Right atrium auricular region (tissue), 2 donors: ENCODE results near the gene ABCC2. TPM values are rescaled to one million over a fixed set of nuclear protein-coding genes. Genes with fewer than 3 reads are reported as not detected.
A peak's percentile ranks its signal among the peaks of the same experiment; 100 is the strongest.
"Not testable (repeated sequence)": the region's sequence is repeated elsewhere in the genome, so short reads cannot be mapped to it uniquely, and the experiment has no call there.

Experiments
- DNase-seq: peaks from one replicate; pipeline ENCODE4 v3.0.0-alpha.2; 2019; ENCODE audit warnings: low spot score
- H3K27ac ChIP-seq, 2 donors: fragments of 200-600 bp; sonication (generic); 1 replicate in 1 of 2; 2 replicates in 1 of 2; pipeline ENCODE4 v1.5.1; 2016 to 2019
- H3K27me3 ChIP-seq, 2 donors: fragments of 200-600 bp; sonication (generic); one replicate each; pipeline versions ENCODE4 v1.5.1 to v1.6.0; 2017 to 2019
- H3K36me3 ChIP-seq: fragments of 200-600 bp; sonication (generic); one replicate; pipeline ENCODE4 v1.5.1; 2016
- H3K4me1 ChIP-seq, 2 donors: fragments of 200-600 bp; sonication (generic); one replicate each; pipeline versions ENCODE4 v1.5.1 to v1.6.0; 2017 to 2019
- H3K4me3 ChIP-seq, 2 donors: fragments of 200-600 bp; sonication (generic); 1 replicate in 1 of 2; 2 replicates in 1 of 2; pipeline ENCODE4 v1.5.1; 2017 to 2019; ENCODE audit warnings: mild to moderate bottlenecking in 1 of 2, moderate library complexity in 1 of 2
- H3K9me3 ChIP-seq, 2 donors: fragments of 200-600 bp; sonication (generic); one replicate each; pipeline ENCODE4 v1.5.1; 2019
- total RNA-seq, 2 donors: library from RNA; depleted of rRNA; stranded (reverse); fragments of >200 nt; gene quantifications; one replicate each; pipeline ENCODE4 v1.1.0, GENCODE V29; 2016
- TF ChIP-seq, protein P1 (sequence below), 2 donors: fragments of 200-600 bp; sonication (generic); IDR thresholded peaks; one replicate each; pipeline ENCODE4 v1.5.1; 2019; ENCODE audit warnings: antibody characterized with exemption in 2 of 2

ABCC2 gene
- total RNA-seq, 2 donors from 2014 or later, result 0.15 to 0.28 TPM

DNA sequence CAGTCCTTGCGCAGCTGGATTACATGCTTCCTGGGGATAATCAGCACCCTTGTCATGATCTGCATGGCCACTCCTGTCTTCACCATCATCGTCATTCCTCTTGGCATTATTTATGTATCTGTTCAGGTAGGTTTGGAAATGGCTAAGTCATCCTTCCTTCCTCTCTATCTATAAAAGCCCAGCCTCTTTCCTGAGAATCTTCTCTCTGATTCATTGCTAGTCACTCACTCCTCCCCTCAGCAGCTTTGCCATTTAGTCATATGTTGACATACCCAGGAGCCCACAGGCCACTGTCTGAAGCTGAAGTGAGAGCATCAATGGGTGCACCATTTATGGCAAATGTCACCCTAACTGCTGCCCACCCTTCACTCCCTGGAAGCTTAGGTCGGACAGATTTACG lies 52.0 kb downstream of the ABCC2 start:
- H3K4me1 ChIP-seq, result no peaks in the 10 kb centered on the region
- TF ChIP-seq, protein P1, sequence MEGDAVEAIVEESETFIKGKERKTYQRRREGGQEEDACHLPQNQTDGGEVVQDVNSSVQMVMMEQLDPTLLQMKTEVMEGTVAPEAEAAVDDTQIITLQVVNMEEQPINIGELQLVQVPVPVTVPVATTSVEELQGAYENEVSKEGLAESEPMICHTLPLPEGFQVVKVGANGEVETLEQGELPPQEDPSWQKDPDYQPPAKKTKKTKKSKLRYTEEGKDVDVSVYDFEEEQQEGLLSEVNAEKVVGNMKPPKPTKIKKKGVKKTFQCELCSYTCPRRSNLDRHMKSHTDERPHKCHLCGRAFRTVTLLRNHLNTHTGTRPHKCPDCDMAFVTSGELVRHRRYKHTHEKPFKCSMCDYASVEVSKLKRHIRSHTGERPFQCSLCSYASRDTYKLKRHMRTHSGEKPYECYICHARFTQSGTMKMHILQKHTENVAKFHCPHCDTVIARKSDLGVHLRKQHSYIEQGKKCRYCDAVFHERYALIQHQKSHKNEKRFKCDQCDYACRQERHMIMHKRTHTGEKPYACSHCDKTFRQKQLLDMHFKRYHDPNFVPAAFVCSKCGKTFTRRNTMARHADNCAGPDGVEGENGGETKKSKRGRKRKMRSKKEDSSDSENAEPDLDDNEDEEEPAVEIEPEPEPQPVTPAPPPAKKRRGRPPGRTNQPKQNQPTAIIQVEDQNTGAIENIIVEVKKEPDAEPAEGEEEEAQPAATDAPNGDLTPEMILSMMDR (IDR thresholded peaks at IDR 0.05), result no peak
- no peak for DNase-seq
- no peak overlapping the region for H3K27ac ChIP-seq
- H3K27me3 ChIP-seq, result no peaks in the 10 kb centered on the region
- H3K9me3 ChIP-seq, result no peaks in the 10 kb centered on the region
- no peak overlapping the region for H3K4me3 ChIP-seq
- H3K36me3 ChIP-seq, result no peaks in the 10 kb centered on the region

DNA sequence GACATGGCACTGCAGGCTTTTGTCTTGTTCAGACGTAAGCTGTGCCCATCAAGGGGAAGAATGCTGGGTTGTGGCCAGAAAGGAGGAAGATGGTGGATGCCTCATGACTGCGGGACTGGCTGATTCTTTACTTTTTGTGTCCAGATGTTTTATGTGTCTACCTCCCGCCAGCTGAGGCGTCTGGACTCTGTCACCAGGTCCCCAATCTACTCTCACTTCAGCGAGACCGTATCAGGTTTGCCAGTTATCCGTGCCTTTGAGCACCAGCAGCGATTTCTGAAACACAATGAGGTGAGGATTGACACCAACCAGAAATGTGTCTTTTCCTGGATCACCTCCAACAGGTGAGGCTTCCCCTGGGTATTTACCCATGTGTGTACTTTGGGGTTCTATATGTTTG lies 53.5 kb downstream of the ABCC2 start:
- Histone ChIP-seq H3K9me3 (no peaks in the 10 kb centered on the region), H3K4me1 (no peaks in the 10 kb centered on the region), H3K27me3 (no peaks in the 10 kb centered on the region), H3K36me3 (no peaks in the 10 kb centered on the region), H3K4me3 (no peak overlapping the region), H3K27ac (no peak overlapping the region)
- peak; percentile 49 for DNase-seq
- TF ChIP-seq, protein P1 (IDR thresholded peaks at IDR 0.05), result no peak

- H3K9me3 ChIP-seq, result no peaks in the 10 kb centered on the region
- TF ChIP-seq, protein P1 (IDR thresholded peaks at IDR 0.05), result no peak
- no peak overlapping the region for H3K27ac ChIP-seq
- no peaks in the 10 kb centered on the region for H3K4me1 ChIP-seq
- DNase-seq, result no peak
- H3K36me3 ChIP-seq, result no peaks in the 10 kb centered on the region
- no peaks in the 10 kb centered on the region for H3K27me3 ChIP-seq
- no peak overlapping the region for H3K4me3 ChIP-seq
Observed at GRCh38 chr10:99836711-99837110, 54.3 kb downstream of the ABCC2 start.

DNA sequence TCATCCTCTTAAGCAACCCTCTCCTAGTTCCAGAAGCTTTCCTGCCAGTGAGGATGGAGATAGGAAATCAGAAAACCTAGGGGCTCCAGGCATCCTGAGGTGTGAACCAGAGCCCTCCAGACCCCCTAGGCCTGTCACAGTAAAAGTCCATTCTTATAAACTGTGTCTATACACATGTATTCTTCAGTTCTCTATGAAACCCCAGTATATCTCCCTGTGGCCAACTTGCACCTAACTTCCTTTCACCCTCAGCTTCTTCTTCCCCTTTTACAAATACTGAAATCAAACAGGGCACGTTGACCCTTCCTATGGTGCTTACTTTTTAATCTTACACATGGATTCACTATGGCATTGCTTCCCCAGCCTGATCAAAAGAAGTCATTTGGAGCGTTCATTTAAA lies 58.4 kb downstream of the ABCC2 start:
- not testable (repeated sequence) for H3K27me3 ChIP-seq, H3K4me1 ChIP-seq, H3K9me3 ChIP-seq, H3K27ac ChIP-seq, DNase-seq, H3K4me3 ChIP-seq, H3K36me3 ChIP-seq

DNA sequence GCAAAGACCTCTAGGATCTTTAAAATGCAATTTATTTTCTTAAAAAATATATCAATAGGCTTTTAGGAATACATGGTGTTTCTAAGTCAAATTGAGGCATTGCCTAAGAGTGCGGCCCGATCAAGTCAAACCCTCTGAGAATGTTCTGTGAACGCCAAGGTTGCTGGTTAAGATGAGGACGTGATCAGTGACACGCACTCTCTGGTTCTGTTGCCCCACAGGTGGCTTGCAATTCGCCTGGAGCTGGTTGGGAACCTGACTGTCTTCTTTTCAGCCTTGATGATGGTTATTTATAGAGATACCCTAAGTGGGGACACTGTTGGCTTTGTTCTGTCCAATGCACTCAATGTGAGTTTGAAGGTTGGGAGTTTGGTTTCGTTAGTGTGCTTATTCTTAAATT lies 59.3 kb downstream of the ABCC2 start:
- Histone ChIP-seq H3K4me1 (peaks cover 0 to 3% of the 10 kb centered on the region in 2 donors), H3K27ac (no peak overlapping the region), H3K4me3 (no peak overlapping the region), H3K9me3 (no peaks in the 10 kb centered on the region), H3K27me3 (no peaks in the 10 kb centered on the region), H3K36me3 (no peaks in the 10 kb centered on the region)
- no peak for DNase-seq
- TF ChIP-seq, protein P1 (IDR thresholded peaks at IDR 0.05), result no peak

DNA sequence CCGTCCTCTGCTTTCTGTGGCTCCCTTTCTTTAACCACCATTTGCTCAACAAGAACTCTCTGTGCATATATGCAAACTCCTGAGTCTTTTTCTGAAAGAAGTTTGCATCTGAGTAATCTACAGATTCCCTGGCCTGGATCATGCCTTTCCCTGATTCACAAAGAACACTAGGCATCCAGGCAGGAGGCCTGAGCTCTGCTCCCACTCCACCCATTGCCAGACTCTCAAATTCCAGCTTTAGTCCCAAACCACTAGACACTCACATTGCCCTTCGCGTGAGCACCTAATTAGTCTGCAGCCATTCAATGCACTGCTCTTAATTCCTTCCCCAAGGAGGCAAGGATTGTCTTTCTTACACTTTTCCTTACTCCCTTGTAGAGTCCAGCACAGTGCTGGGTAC lies 60.9 kb downstream of the ABCC2 start:
- Histone ChIP-seq H3K27ac (no peak overlapping the region), H3K27me3 (no peaks in the 10 kb centered on the region), H3K4me3 (no peak overlapping the region), H3K9me3 (no peaks in the 10 kb centered on the region), H3K4me1 (peaks cover 0 to 3% of the 10 kb centered on the region in 2 donors), H3K36me3 (no peaks in the 10 kb centered on the region)
- TF ChIP-seq, protein P1 (IDR thresholded peaks at IDR 0.05), result no peak
- DNase-seq, result no peak
